ENCODE results near the gene PARVA.

PARVA gene

DNA sequence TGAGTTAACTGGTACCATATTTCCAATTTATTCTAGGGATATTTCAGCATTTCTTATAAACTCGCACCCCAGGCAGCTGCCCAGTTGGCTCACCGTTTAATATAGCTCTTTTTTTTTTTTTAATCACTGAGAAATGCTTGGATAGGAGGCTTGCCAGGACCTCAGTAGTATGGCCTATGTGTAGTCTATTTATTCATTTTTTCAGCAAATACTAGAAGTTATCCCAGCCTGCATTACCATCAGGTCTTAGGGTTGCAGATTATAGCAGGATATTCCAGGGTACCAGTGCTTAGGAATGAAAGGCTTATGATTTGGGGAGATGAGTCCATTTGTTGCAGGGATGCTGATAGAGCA is 26.6 kb downstream of the PARVA start:
- DNase-seq (ENCODE audit: low spot score): no peak

- DNase-seq (ENCODE audit: low spot score): no peak
Measured at GRCh38 chr11:12404436-12404835, 27.1 kb downstream of the PARVA start.

GRCh38 chr11:12408156-12408770 is 30.9 kb downstream of the PARVA start:
- no peak for DNase-seq (ENCODE audit: low spot score)

- DNase-seq (ENCODE audit: low spot score): no peak
Measured at GRCh38 chr11:12409621-12410005, 32.2 kb downstream of the PARVA start.

GRCh38 chr11:12410006-12410728 is 32.8 kb downstream of the PARVA start:
- peak; percentile 15 for DNase-seq (ENCODE audit: low spot score)

GRCh38 chr11:12411393-12411792 is 34.0 kb downstream of the PARVA start:
- no peak for DNase-seq (ENCODE audit: low spot score)

DNA sequence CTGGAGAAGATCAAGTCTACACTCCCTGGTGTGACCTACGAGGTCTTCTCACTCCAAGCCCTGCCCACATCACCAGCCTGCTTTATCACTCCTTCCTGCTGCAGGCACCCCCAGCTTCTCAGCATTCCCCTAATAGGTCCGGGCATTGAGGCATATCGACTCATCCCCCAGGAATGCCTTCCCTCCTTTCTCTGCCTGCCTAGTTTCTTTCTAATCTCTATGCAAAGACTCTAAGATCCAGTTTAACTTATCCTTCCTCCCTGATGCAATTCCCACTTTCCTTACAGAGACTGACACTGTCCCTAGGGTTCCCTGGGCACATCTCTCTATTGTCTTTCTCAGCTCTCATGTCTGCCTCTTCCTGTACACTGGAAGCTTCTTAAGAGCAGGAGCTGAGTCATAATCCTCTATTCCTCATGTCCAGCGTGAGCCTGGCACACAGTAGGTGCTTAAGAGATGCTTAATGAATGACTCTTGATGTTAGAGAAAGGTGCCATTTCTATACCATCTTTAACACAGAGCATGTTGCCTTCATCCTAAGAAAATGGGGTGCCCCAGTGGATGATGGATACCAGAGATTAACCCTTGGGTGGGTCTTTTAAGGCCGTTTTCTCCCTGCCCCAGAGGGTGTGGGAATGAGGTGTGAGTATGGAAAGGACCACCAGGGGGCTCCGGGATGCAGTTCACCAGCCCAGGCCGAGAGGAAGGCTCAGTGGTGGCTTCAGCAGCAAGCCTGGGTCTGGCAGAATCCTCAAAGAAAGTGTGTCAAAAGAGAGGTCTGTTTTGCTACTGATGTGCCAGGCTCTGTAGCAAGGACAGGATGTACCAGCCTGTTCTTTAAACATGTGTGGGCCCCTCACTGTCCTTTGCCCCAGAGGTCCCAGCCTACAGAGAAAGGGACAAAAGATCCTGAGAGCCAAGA is 34.7 kb downstream of the PARVA start:
- peak; percentile 76 for DNase-seq (ENCODE audit: low spot score)

- DNase-seq (ENCODE audit: low spot score): no peak
Measured at GRCh38 chr11:12413141-12414052, 36.0 kb downstream of the PARVA start.

GRCh38 chr11:12414611-12415010 is 37.2 kb downstream of the PARVA start:
- DNase-seq (ENCODE audit: low spot score): no peak

- DNase-seq (ENCODE audit: low spot score): no peak
Measured at GRCh38 chr11:12415342-12415966, 38.1 kb downstream of the PARVA start.

DNA sequence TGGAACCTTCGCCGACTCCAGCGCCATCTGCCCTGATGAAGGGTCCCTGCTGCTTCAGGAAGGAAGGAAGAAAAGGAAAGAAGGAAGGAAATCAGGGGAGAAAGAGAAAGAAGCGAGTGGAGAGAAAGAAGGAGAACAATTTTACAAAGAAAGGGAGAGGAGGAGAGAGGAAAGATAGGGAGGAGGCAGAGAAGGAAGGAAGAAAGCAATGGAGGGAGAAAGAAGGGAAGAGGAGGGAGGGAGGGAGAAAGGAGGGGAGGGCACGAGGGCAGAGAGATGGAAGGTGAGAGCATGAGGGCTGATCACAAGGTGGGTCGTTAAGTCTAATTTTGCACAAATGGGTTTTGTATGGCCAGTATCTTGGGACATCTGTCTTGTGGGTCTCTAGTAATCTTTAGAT is 39.2 kb downstream of the PARVA start:
- no peak for DNase-seq (ENCODE audit: low spot score)

GRCh38 chr11:12417691-12418611 is 40.6 kb downstream of the PARVA start:
- no peak for DNase-seq (ENCODE audit: low spot score)

DNA sequence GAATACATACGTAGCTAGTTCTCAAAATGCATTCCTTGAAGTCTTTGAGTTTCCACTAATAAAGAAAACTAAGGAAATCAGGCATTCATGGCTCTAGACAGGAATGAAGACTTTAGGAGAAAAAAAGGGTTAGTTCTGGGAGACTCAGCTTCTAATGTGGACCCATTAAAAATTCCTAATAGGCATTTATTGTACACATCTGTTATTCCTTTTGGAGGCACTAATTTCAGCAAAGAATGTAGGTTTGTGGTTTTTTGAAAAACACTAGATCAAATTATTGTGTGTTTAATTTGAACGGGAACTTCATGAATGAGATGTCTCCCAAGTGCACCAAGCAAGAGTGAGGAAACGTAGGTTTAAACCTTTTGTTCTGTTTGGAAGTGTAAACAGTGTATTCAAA is 42.7 kb downstream of the PARVA start:
- DNase-seq (ENCODE audit: low spot score): no peak

GRCh38 chr11:12420706-12421105 is 43.3 kb downstream of the PARVA start:
- DNase-seq (ENCODE audit: low spot score): no peak

DNA sequence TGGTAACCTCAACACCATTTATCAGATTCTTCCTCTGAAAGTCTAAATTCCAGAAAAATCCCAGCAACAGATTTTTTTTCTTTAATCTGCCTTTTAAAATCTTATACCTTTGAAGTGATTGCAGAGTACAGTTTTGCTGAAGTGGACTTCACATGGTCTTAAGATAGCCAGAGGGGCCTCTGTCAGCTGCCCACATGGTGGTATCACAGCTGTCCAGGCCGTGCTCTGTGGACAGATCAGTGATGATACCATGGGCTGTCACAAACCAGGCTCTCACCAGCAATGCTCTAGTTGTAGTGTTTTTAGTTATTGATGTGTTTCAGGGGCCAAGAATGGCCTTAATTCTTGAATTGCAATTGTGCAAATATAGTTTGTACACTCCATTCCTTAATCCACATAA is 44.0 kb downstream of the PARVA start:
- no peak for DNase-seq (ENCODE audit: low spot score)

DNA sequence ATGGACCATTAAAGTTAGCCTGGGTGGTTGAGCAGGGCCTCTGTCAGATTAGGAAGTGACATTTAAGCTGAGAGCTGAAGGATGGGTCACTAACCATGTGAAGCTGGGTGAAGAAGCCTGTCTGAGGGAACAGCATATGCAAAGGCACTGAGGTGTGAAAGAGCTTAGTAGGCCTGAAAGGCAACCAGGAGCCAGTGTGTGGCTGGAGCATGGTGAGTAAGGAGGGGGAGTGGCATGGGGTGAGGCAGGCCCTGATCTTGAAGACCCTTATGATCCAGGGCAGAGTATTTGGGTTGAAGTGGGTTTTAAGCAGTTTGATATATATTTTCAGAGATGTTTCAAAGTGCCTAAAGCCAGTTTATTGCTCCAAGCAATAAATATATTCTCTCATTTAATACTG is 48.8 kb downstream of the PARVA start:
- no peak for DNase-seq (ENCODE audit: low spot score)

GRCh38 chr11:12429155-12429554 is 51.8 kb downstream of the PARVA start:
- DNase-seq (ENCODE audit: low spot score): no peak

DNA sequence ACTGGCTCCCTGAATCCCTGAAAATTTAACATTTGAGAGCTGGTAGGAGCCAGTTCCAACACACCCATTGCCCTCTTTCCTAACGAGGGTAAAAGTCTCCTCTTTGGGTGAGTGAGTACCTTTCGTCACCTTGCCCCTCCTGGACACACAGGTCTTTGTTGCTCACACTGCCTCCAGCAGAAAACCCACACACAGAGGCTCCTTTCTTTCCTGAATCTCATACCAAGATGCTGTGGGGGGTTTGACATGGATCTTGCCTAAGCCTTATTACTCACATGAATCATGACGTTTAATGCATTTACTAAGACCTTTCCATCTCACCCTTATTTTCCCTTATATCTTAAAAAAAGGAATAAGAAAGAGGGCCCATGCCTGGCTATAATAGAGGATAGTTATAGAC is 53.0 kb downstream of the PARVA start:
- no peak for DNase-seq (ENCODE audit: low spot score)

- no peak for DNase-seq (ENCODE audit: low spot score)
Measured at GRCh38 chr11:12430954-12431595, 53.7 kb downstream of the PARVA start.

DNA sequence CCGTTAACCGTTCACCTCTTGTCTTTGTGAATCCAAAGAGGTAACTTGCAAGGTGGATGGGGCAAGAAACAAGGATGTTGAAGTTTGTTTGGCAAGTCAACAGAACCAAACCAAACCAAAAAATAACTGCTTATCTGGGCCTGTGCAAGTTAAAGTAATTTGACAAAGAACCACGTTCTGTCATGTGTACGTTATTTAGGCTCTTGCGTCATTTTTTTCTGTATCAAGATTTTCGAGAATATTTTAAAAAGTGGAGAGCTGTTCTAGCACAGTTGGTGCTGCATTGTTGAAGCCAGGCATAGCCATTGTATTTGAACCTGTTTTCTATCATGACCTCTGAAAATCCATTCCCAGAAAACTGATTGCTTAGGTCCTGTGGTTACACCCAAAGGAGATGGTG is 55.1 kb downstream of the PARVA start:
- DNase-seq (ENCODE audit: low spot score): no peak

Measured in SW480 (cell line).